Natural killer cell (primary cell): ENCODE data around the gene PALLD. TPM values are rescaled to one million over a fixed set of nuclear protein-coding genes. Genes with fewer than 3 reads are reported as not detected.

Experiments used
- ATAC-seq, 3 donors: fragments of 150-1000 bp in 2 of 3; fragments of 200-7000 bp in 1 of 3; cut with Tn5 transposase; 1 replicate in 1 of 3; 2 replicates in 2 of 3; pipeline ENCODE4 v1.10.0; 2021; ENCODE audit warnings: mild to moderate bottlenecking in 2 of 3, moderate library complexity in 2 of 3
- DNase-seq, 2 donors: peaks; one replicate each; pipeline versions ENCODE4 v3.0.0 to v3.0.0-alpha.2; 2013 to 2021; ENCODE audit warnings: mixed read lengths in 1 of 2
- H3K27ac ChIP-seq: one replicate; pipeline ENCODE4 v1.5.1; 2013; ENCODE audit warnings: mild to moderate bottlenecking, low read length
- H3K27me3 ChIP-seq: one replicate; pipeline ENCODE4 v1.6.1; 2013; ENCODE audit warnings: low read length; ENCODE audit not compliant: control insufficient read depth, insufficient read depth
- H3K36me3 ChIP-seq: one replicate; pipeline ENCODE4 v1.6.1; 2013; ENCODE audit warnings: low read length; ENCODE audit not compliant: control insufficient read depth, insufficient read depth
- H3K4me1 ChIP-seq: one replicate; pipeline ENCODE4 v1.6.1; 2013; ENCODE audit warnings: low read length; ENCODE audit not compliant: control insufficient read depth, insufficient read depth
- H3K4me3 ChIP-seq: one replicate; pipeline ENCODE4 v1.5.1; 2013; ENCODE audit warnings: low read length
- H3K9me3 ChIP-seq: one replicate; pipeline ENCODE4 v1.6.1; 2013; ENCODE audit warnings: low read length; ENCODE audit not compliant: control insufficient read depth, insufficient read depth
- H3K27ac Mint-ChIP-seq, 2 donors: one replicate each; pipeline ENCODE4 v1.8.0; 2022; ENCODE audit warnings: mild to moderate bottlenecking in 2 of 2, mixed read lengths in 2 of 2, moderate library complexity in 1 of 2
- H3K27me3 Mint-ChIP-seq, 2 donors: one replicate each; pipeline ENCODE4 v1.8.0; 2022; ENCODE audit warnings: low read depth in 2 of 2, mixed read lengths in 2 of 2
- H3K36me3 Mint-ChIP-seq: one replicate; pipeline ENCODE4 v1.8.0; 2022; ENCODE audit warnings: mixed read lengths
- H3K4me1 Mint-ChIP-seq, 2 donors: one replicate each; pipeline ENCODE4 v1.8.0; 2022; ENCODE audit warnings: mixed read lengths in 2 of 2
- H3K4me3 Mint-ChIP-seq: one replicate; pipeline ENCODE4 v1.8.0; 2022; ENCODE audit warnings: mild to moderate bottlenecking, moderate library complexity, mixed read lengths
- H3K9me3 Mint-ChIP-seq, 2 donors: one replicate each; pipeline ENCODE4 v1.8.0; 2022; ENCODE audit warnings: mixed read lengths in 2 of 2
- WGBS: methylation state at CpG from one replicate; pipeline ENCODE4 v1.1.7; 2013; ENCODE audit warnings: missing lambda C conversion rate; ENCODE audit not compliant: insufficient coverage; 5-methylcytosine and 5-hydroxymethylcytosine counted together
- intact Hi-C: fragments of 100-400 bp; cut with micrococcal nuclease; formaldehyde crosslinking; loops from one replicate; pipeline ENCODE4 v1.14.2; 2022
- total RNA-seq, 4 donors: library from RNA; stranded (reverse); fragments of 120-200 nt in 1 of 4; gene quantifications; one replicate each; pipeline versions ENCODE4 v1.2.3 to v1.2.4, GENCODE V29; 2013 to 2022
- TF ChIP-seq, protein P1 (sequence below): fragments of 200-600 bp; IDR thresholded peaks from one replicate; pipeline ENCODE4 v1.8.0; 2022; ENCODE audit warnings: antibody characterized with exemption

PALLD gene
- total RNA-seq, 3 donors from 2014 or later (not counting 1 experiment from before 2014, with no cell fraction given), result 15.1 to 25.4 (median 22.8) TPM

DNA sequence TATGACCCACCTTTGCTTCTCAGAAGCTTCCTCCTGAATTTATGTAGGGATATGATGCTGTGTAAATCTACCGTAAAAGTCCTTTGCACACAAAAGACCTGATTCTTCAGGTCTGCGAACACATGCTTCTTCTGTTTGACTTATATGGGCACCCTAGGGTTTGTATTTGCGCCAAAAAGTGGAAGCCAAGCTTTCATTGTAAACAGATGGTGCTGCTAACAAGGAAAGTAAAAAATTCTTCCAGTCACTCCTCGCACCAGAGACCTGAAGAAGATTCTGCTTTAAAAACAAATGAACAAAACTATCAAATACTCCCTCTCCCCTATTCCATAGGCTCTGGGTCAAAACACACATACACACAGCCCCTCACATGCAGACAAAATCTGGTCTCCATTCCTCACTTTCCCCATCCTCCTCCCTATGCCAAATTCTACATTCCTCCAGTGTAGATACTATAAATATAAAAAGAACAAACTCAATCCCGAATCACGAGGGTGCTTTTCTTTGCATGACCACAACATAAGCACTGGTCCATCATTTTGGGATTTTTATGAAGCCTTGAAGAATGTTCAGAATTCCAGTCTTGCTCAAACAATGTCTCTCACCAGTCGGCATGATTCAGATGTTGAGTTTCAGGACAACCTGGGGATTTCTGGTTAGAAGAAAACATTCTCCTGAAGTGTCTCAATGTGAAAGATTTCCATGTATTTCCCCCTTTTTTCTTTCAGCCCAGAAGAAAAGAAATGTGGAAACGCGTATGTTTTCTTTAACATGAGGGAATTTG, 125.1 kb downstream of the PALLD start:
- Mint-ChIP-seq H3K4me3 (no peak overlapping the region), H3K36me3 (no peaks in the 10 kb centered on the region), H3K9me3 (no peaks in the 10 kb centered on the region), H3K27ac (no peak overlapping the region), H3K27me3 (peaks cover 25 to 43% of the 10 kb centered on the region in 2 donors), H3K4me1 (no peaks in the 10 kb centered on the region)
- no peaks in the 10 kb centered on the region for H3K27me3 ChIP-seq
- no peaks in the 10 kb centered on the region for H3K9me3 ChIP-seq
- DNase-seq, result no peak
- H3K36me3 ChIP-seq, result no peaks in the 10 kb centered on the region
- H3K4me3 ChIP-seq, result no peak overlapping the region
- ATAC-seq, result no peak
- no peaks in the 10 kb centered on the region for H3K4me1 ChIP-seq
- intact Hi-C loops, result no loop called here
- 87% methylated on average over 7 of the region's 9 CpGs for WGBS
- no peak overlapping the region for H3K27ac ChIP-seq
- TF ChIP-seq, protein P1, sequence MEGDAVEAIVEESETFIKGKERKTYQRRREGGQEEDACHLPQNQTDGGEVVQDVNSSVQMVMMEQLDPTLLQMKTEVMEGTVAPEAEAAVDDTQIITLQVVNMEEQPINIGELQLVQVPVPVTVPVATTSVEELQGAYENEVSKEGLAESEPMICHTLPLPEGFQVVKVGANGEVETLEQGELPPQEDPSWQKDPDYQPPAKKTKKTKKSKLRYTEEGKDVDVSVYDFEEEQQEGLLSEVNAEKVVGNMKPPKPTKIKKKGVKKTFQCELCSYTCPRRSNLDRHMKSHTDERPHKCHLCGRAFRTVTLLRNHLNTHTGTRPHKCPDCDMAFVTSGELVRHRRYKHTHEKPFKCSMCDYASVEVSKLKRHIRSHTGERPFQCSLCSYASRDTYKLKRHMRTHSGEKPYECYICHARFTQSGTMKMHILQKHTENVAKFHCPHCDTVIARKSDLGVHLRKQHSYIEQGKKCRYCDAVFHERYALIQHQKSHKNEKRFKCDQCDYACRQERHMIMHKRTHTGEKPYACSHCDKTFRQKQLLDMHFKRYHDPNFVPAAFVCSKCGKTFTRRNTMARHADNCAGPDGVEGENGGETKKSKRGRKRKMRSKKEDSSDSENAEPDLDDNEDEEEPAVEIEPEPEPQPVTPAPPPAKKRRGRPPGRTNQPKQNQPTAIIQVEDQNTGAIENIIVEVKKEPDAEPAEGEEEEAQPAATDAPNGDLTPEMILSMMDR, result no peak

DNA sequence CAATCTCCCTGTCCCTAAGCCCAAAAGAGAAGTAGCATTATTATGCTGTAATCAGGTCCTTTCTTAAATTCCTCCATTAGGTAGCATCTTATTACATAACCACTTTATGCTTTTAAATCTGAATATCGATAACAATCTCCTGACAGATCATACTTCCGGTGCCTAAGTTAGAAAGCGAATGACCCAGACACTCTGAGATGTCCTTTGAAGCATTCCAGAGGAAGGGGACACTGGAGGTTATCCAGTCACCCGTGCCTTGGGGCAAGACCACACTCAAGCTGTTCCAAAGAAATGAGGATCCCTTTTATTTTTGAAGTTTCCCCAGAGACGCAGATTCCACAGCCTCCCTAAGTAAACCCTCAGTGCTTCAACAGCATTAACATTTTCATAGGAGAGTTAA, 125.7 kb downstream of the PALLD start:
- ATAC-seq, result no peak
- no peak overlapping the region for H3K4me3 Mint-ChIP-seq
- TF ChIP-seq, protein P1, result no peak
- no peak overlapping the region for H3K27ac Mint-ChIP-seq
- Histone ChIP-seq H3K27me3 (no peaks in the 10 kb centered on the region), H3K4me3 (no peak overlapping the region), H3K4me1 (no peaks in the 10 kb centered on the region), H3K9me3 (no peaks in the 10 kb centered on the region), H3K36me3 (no peaks in the 10 kb centered on the region), H3K27ac (no peak overlapping the region)
- no peaks in the 10 kb centered on the region for H3K4me1 Mint-ChIP-seq
- 94% methylated on average over 5 of the region's 5 CpGs for WGBS
- H3K27me3 Mint-ChIP-seq, result peaks cover 25 to 43% of the 10 kb centered on the region in 2 donors
- DNase-seq, result no peak
- H3K36me3 Mint-ChIP-seq, result no peaks in the 10 kb centered on the region
- no peaks in the 10 kb centered on the region for H3K9me3 Mint-ChIP-seq
- intact Hi-C loops, result no loop called here

DNA sequence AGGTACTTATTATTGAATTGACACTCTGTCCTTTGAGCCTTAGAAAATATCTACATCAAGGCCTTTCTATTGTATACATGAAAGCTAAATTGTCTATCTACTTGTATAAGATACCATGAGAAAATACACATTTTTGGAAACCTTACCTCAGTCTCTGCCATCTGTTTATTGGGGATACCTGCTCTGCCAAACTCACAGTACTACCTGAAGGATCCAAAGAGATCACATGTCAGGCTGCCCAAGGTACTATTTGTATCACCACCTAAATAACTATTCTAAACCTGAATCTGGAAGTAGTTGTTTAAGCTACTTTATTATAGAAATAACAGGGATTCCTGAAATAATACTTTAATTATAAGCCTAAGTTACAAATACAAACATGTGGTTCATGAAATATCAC, 126.2 kb downstream of the PALLD start:
- no peaks in the 10 kb centered on the region for H3K4me1 ChIP-seq
- Mint-ChIP-seq H3K4me3 (no peak overlapping the region), H3K27me3 (peaks cover 25 to 46% of the 10 kb centered on the region in 2 donors), H3K4me1 (no peaks in the 10 kb centered on the region), H3K27ac (no peak overlapping the region), H3K9me3 (no peaks in the 10 kb centered on the region), H3K36me3 (no peaks in the 10 kb centered on the region)
- H3K36me3 ChIP-seq, result no peaks in the 10 kb centered on the region
- DNase-seq (no peak), ATAC-seq (no peak)
- TF ChIP-seq, protein P1, result no peak
- H3K9me3 ChIP-seq, result no peaks in the 10 kb centered on the region
- H3K27me3 ChIP-seq, result no peaks in the 10 kb centered on the region
- H3K4me3 ChIP-seq, result no peak overlapping the region
- H3K27ac ChIP-seq, result no peak overlapping the region
- intact Hi-C loops, result no loop called here

DNA sequence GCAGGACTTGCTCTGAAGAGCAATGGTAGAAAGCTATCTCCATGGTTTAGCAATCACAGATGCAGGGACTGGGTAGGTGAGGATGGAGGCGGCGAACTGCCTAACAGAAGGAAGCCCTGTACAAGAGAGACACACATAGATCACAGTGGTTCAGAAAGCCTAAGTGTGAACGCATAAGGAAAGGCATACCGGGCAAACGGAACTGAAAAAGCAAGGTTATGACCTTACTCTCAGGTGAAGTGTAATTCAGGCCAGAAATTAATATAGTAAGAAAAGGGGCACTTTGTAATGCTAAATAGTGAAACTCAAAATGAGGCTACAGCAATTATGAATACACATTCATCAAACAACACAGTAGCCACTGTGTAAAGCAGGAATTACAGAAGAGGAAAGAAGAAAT, 126.6 kb downstream of the PALLD start:
- Histone ChIP-seq H3K27me3 (no peaks in the 10 kb centered on the region), H3K4me3 (no peak overlapping the region), H3K27ac (no peak overlapping the region), H3K9me3 (no peaks in the 10 kb centered on the region), H3K36me3 (no peaks in the 10 kb centered on the region), H3K4me1 (no peaks in the 10 kb centered on the region)
- 97% methylated on average over 5 of the region's 5 CpGs for WGBS
- no peak overlapping the region for H3K27ac Mint-ChIP-seq
- intact Hi-C loops, result no loop called here
- ATAC-seq (no peak), DNase-seq (no peak)
- no peak overlapping the region for H3K4me3 Mint-ChIP-seq
- TF ChIP-seq, protein P1, result no peak
- H3K27me3 Mint-ChIP-seq, result peaks cover 28 to 51% of the 10 kb centered on the region in 2 donors
- no peaks in the 10 kb centered on the region for H3K36me3 Mint-ChIP-seq
- no peaks in the 10 kb centered on the region for H3K9me3 Mint-ChIP-seq
- H3K4me1 Mint-ChIP-seq, result no peaks in the 10 kb centered on the region
